ENCODE measurements around the gene BCCIP.
A peak's percentile ranks its signal among the peaks of the same experiment; 100 is the strongest.

Gene BCCIP

DNA sequence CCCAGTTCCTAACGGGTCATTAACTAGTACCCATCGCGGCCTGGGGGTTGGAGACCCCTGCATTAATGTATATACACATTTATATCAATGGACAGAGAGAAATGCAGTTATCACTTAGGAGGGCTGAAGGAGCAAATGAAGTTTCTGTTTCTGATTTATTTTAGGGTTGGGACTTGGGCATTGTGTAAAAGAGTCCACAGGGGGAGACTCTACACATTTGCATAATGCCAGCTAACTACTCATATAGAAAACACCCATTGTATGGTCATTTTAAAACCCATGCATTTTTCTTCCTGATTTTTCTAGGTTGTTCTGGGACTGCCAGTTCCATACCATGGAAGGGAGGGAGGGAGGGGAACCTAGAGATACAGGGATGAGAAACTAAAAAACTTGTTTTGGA lies 23.5 kb downstream of the BCCIP start:
- DNase-seq = no peak

DNA sequence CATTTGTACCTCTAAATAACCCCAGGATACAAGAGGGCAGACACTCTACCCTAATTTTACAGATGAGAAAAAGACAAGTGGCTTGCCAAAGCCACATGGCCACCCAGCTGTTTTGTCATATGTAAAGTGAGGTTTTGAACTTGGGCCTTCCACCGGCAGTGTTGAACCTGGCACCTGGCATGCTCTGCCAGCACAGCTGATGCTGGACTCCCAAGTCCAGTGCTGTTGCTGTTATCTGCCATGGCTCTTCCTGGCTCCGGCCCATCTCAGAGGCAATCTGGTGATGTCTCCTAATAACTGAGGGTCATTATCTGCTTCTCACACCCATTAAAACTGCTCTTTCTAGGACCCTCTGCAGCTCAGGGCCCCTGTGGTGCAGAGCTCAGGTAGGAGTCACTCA lies 25.0 kb downstream of the BCCIP start:
- no peak for DNase-seq

DNA sequence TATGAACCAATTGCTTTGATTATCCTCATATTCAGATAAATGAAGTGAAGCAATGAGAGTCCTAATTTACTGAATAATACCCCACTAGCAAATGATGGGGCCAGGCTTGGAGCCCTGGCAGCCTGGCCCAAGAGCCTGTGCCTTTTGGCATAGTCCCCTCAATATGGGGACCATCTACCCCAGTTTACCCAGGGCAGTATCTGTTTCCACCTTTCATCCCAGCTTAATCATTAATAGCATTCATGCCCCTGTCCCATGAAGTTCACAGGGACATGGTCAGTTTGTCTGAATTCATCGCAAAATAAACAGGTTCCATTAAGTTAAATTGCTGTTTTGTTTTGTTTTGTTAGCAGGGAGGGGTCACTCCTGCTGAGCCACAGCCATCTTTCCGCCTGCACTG lies 25.5 kb downstream of the BCCIP start:
- no peak for DNase-seq

DNA sequence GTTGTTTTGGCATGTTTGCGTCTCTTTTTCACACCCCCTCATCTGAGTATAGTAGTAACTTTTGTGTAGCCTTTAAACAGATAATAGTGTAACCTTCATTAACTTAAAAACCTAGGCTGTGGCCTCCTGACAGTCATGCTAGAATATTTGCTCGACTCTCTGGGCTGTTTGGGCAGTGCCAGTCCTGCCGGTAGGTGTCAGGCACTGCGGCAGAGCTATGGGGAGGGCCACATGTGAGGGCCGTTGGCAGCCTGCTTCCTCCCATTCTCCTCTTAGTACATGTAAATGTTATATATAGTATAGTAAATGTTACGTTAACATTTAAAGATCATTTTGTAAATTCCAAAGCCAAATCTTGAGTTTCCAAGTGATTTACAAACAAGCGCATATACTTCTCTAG lies 26.1 kb downstream of the BCCIP start:
- DNase-seq = no peak

DNA sequence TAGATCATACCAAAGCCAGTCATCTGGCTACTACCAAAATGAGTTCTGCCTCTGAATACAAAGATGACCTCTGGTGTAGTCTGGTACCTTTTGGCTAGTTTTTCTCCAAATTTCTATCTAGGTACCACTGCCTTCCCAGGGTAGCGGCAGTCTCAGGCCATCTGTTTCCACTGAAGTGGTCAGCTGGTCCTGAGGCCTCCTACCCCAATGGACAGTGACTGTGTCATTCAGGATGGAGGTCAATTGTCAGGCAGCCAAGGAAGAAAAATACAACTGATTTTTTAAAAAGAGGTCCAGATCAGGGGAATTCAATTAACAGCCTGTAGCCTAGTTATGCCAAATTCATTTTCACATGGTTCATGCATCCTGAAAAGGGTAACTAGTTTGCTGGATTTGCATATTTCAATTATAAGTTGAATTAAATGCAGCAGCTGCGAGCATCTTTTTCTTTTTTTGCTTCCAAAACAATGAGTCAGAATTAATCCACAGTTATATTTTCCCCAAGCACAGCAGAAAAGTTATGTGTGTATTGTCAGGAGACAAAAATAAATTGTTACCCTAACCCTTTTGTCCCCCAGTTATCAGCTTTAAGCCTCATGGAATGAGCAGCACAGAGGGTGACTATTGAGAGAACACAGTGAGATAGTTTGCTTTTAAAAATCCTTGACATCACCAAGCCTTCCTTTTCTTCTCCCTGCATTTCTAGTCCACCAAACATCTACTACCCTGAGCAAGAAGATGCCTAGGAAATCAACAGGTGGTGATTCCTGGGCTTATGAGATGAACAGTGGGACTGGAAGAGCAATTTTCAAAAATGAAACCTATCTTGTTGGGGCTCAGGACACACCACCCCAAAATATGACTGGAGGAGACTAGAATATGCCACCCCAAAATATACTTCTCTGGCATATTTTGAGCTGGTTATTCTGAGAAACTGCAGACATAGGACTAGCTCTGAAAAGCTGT lies 27.7 kb downstream of the BCCIP start:
- DNase-seq = no peak

DNA sequence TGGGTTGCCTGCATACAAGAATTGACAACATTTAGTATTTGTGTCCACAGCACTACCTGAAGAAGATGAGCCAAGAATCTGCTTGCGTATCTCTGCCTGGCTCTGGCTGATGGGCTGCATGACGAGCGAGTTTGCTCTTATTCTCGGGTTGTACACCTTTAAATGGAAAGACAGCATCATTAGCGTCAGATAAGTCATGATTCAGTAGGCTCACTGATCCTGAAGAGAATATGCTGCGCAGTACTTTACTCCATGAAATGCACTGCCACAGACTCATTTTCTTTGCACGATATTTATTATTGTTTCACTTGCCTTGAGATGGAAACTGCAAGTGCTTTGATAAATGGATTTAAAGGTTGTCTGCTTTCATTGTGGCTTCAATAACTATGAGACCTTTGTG lies 29.1 kb downstream of the BCCIP start:
- no peak for DNase-seq

DNA sequence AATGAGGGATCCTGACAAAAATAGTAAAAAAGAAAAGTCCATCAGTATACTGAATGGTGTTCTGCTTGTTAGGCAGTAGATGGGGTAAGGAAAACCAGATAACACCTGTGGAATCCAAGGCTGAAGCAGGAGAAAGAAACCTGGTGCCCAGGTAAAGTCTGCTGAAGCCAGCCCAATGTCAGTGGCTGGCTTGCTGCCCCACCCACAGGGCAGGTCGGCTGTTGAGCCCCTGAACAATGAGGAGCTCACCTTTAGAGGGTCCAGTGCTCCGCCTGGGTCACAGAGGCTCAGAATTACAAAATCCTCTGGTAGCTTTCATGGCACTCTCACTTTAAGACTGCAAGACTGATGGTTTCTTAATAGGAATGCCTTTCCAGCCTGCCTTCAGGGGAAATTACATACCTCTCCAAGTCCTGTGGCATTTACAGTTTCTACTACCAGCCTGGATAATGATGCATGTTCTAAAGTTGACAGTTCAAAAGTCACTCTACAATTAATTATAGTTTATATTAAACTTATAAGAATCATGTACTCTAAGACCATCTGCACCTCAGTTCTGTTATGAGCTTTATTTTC lies 33.9 kb downstream of the BCCIP start:
- no peak for DNase-seq

DNA sequence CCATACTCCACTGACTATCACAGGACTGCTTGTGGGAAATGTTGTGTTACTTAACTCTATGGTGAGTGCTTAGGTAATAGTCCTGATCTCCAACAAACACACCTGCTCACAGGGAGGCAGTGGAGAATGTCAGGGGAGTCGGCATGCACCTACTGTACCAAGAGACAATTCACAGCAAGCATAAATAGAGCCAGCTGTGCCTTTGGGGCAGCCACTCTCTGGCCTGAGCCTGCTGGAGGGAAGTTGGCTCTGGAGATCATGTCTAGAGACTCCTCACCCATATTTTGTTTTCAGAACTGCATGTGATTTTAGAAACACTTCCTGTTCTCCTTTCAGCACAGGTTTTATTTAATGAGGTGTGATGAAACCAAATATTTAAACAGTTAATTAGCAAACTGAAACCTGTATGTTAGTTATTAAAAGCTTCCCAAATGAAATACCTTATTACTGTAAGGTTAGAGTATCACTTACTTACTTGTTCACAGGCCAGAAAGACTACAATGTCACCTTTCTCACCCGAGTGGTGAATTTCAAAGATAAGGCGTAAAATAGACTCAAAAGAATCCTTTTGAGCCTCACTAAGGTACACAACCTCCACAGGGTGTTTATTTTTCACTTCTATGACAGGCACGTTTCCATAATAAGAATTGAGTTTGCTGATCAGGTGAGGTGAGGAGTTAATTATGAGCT lies 35.9 kb downstream of the BCCIP start:
- no peak for DNase-seq

DNA sequence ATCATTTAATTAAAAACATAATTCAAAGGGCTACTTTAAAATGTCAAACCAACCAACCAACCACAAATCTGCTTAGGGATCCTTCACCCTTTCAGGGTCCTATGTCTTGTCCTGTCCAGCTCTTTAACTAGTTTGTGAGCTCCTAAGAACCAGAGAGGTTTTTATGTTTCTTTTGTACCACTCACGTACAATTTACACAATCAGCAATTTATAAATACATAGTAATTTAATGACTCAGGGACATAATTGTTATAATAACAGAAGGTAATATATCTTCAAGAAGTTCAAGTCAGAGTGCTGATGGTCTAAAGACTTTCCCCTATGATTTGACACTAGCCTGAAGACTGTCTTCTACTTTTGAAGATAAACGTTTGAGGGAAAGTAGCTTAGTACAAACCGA lies 41.8 kb downstream of the BCCIP start:
- no peak for DNase-seq

DNA sequence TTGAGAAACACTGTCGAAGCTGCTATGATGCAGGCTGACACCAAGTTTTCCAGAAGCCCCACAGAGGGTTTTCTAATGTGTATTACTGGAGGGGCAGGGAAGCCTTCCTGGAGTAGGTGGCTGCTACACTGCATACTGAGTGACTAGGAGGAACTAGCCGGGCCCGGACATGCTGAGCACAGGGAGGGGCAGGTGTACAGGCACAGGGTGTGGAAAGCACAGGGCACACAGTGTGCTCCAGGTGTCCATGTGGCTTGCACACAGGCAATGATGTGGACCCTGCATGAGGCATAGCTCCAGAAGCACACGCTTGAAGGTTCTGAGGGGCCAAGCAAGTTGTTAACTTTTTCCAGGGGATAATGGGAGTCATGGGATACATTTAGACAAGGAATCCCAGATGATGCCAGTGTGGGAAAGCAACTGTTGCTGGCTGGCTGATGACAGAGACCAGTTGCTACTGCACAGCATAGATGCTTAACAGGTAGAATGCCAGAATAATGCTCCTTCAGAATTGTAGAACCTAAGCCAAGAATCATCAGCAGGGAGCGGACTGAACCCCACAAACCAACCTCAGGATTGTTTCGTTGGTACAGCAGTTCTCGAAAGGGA lies 43.2 kb downstream of the BCCIP start:
- DNase-seq = no peak

DNA sequence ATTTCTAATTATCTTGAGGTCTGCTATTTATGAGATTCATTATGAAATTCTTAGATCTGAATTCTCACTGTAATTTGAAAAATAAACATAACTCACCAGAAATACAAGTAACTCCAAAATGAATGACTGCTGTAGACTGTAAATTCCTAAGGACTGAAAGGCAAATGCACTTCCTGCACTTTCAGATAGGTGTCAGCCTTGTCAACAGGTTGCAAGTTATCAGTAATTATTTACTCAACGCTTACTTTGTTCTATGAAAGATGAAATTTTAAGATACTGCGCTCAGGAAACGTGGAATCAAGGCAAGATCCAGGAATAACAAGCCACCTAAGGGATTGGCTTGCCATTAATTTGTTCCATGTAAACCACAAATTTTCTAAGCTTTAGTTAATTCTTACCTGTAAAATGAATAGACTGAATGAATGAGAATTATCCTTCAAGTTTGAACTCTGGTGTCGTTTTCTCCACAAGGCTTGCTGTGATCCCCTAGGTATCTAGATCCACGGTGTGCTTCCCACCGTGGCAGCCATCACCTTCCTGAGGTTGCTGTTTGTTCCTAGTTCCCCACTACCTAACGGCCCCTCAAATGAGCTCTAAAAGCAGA lies 45.1 kb downstream of the BCCIP start:
- peak; percentile 25 for DNase-seq

DNA sequence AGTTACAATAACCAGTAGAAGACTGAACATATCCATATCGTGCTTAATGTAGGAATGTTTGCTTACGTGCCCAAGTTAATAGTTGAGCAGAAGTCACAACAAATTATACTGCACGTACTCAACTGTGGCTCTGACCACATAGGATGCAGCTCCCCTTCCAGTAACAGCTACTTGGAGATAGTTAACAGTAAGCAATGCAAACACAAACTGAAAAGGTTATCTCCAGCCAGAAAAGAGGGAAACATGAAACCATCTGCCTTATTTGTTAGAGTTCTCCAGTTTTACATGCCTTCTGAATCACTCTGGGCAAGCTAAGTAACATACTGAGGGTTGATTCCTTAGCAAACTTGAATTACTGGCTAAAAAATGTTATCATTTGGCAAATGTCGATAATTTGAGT lies 48.0 kb downstream of the BCCIP start:
- DNase-seq = no peak

DNA sequence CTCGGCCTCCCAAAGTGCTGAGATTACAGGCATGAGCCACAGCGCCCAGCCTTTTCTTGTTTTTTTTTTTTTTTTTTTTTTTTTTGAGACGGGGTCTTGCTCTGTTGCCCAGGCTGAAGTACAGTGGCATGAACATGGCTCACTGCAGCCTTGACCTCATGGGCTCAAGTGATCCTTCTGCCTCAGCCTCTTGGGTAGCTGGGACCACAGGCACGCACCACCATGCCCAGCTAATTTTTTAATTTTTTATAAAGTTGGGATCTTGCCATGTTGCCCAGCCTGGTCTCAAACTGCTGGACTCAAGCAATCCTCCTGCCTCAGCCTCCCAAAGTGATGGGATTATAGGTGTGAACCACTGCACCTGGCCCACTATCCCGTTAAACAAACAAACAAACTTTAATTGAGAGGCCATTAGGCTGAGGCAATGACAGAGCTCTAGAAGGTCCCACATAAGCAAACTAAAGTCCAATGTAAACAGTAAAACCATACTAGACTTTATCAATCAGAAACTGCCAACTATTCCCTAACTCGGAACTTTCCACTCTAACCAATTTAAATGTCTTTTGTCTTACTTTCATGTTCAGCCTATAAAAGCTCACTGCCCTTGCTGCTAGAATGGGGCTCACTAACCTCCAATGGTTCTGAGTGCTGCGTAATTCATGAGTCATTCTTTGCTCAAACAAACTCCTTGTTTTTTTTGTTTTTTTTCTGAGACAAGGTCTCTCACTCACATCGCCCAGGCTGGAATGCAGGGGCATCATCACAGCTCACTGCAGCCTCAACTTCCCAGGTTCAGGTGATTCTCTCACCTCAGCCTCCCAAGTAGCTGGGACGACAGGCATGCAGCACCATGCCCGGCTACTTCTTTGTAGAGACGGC lies 55.9 kb downstream of the BCCIP start:
- no peak for DNase-seq

DNA sequence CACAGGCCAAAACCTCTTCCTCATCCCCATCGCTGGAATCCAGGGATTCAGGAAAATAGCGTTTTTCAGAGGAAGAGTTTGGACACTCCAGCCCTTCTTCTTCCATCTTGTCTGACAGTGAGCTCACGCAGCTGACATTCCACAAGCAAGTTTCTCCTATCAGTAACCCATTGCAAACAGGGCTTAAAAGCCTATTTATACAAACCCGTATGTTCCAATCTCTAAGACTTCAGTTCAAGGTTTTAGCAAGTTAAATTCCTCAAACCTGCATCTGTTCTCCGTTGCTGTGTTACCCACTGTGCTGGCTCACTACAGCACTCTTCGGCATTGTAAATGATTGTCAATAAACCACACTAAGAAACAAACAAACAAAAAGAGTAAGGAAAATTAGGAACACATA lies 57.4 kb downstream of the BCCIP start:
- DNase-seq = no peak

DNA sequence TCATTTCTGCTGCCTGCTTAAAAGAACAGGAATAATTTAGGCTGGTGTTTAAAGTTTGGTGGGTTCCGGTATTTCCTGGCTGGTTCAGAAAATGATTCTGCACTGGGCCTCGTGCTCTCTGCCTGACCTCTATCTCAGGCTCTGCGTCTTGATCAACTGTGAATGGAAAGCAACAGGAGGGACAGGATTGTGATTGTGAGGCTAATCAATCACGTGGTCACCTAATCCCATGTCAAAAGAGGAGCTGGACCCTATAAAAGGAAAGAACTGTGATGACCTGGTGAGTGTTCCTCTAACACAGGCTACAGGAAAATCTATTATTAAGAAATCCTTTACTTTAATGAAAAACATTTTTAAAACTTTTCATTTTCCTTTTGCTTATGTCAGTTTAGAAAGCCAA lies 57.8 kb downstream of the BCCIP start, which contains the start of gene DHX32:
Gene DHX32, minus strand, starts transcription at position 101 of the 400 bp plus-strand sequence. CDS start 468 bp downstream, outside the sequence.
- no peak for DNase-seq

DNA sequence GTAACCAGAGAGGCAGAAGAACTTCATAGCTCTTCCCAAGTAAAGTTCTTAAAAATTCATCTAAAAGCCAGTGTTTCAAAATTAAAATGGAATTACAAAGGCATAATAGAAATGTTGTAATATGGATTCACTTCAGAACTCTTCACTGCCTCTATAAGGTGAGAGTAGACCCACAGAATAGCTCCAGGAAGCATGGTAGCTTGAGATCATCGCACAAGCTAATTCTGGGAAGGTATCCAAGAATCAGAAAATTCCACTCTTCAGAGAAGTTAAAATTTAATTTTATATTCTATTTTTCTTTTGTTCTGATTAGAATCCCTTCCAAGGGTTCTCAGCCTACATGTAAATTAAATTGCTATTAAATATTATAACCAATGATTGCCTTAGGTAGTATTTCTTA lies 59.2 kb downstream of the BCCIP start:
- no peak for DNase-seq

DNA sequence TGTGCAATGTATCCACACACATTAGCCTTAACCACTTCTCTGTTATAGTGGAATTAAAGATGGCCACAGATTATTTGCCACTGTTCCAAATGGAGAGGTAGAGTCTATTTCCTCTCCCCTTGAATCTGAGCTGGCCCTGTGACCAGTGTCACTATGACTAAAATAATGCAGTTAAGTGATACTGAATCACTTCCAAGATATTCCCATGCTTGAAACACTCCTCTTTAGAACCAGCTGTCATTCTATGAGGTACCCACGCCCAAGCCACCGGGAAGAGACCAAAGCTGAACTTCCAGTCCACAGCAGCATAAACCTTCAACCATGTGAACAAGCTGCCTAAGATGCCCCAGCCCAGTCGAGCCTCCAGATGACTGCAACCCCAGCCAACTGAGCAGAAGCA lies 59.9 kb downstream of the BCCIP start:
- no peak for DNase-seq
